Measurements from ENCODE around the gene JARID2. TPM values are rescaled to one million over a fixed set of nuclear protein-coding genes. Genes with fewer than 3 reads are reported as not detected.

Gene JARID2
- total RNA-seq, 1 donor from 2014 or later = 38.9 TPM

DNA sequence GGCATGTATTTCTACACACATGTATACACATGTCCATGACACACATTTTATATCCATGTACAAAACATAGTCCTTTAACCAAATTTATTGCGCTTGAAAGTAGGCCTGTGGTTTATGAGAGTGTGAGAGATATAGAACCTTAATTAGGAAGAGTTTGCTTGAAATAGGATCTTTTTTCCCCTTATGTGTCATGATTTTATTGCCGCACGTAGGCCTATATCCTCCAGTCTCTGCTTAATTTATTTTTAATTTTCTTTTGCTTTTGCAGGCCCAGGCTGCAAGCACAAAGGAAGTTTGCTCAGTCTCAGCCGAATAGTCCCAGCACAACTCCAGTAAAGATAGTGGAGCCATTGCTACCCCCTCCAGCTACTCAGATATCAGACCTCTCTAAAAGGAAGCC, 205.9 kb downstream of the JARID2 start:
- Histone ChIP-seq H3K79me2 (ENCODE audit: low read depth) (peaks cover 90% of the 10 kb centered on the region), H3K27ac (no peak overlapping the region), H3K4me1 (peaks cover 36% of the 10 kb centered on the region), H3K36me3 (no peaks in the 10 kb centered on the region), H3F3A (ENCODE audit: low read depth) (peaks cover 16% of the 10 kb centered on the region), H3K9me3 (ENCODE audit: low read depth) (no peaks in the 10 kb centered on the region), H3K9ac (no peak overlapping the region), H3K4me3 (no peak overlapping the region), H2AFZ (replicated peaks) (no peak overlapping the region), H4K20me1 (ENCODE audit: low read depth) (peaks cover 47% of the 10 kb centered on the region), H3K27me3 (no peaks in the 10 kb centered on the region), H3K4me2 (no peak overlapping the region)
- Mint-ChIP-seq H3K27ac (no peak overlapping the region), H3K9me3 (peaks cover 3% of the 10 kb centered on the region), H3K4me1 (peaks cover 19% of the 10 kb centered on the region), H3K4me3 (no peak overlapping the region), H3K27me3 (ENCODE audit: insufficient read depth, low read depth) (peaks cover 3% of the 10 kb centered on the region), H3K36me3 (peaks cover 33% of the 10 kb centered on the region)
- DNase-seq (ENCODE audit: low spot score) = no peak
- TF ChIP-seq CTCF (IDR thresholded peaks at IDR 0.05) = no peak
- no peak for TF ChIP-seq EZH2 (IDR thresholded peaks at IDR 0.05)
- no peak for TF ChIP-seq EZH2phosphoT487 (IDR thresholded peaks at IDR 0.05)

GRCh38 chr6:15452182-15452941, 206.5 kb downstream of the JARID2 start:
- Histone ChIP-seq H2AFZ (replicated peaks) (no peak overlapping the region), H3K9me3 (ENCODE audit: low read depth) (no peaks in the 10 kb centered on the region), H3K79me2 (ENCODE audit: low read depth) (peaks cover 90% of the 10 kb centered on the region), H4K20me1 (ENCODE audit: low read depth) (peaks cover 47% of the 10 kb centered on the region), H3F3A (ENCODE audit: low read depth) (peaks cover 12% of the 10 kb centered on the region), H3K36me3 (no peaks in the 10 kb centered on the region), H3K27ac (no peak overlapping the region), H3K4me1 (peaks cover 38% of the 10 kb centered on the region), H3K4me2 (no peak overlapping the region), H3K27me3 (no peaks in the 10 kb centered on the region), H3K4me3 (no peak overlapping the region), H3K9ac (no peak overlapping the region)
- Mint-ChIP-seq H3K4me3 (no peak overlapping the region), H3K9me3 (peaks cover 3% of the 10 kb centered on the region), H3K27me3 (ENCODE audit: insufficient read depth, low read depth) (peaks cover 5% of the 10 kb centered on the region), H3K36me3 (peaks cover 33% of the 10 kb centered on the region), H3K4me1 (peaks cover 16% of the 10 kb centered on the region), H3K27ac (no peak overlapping the region)
- TF ChIP-seq CTCF (IDR thresholded peaks at IDR 0.05) (no peak), EZH2phosphoT487 (IDR thresholded peaks at IDR 0.05) (no peak), EZH2 (IDR thresholded peaks at IDR 0.05) (no peak)
- DNase-seq (ENCODE audit: low spot score) = no peak

DNA sequence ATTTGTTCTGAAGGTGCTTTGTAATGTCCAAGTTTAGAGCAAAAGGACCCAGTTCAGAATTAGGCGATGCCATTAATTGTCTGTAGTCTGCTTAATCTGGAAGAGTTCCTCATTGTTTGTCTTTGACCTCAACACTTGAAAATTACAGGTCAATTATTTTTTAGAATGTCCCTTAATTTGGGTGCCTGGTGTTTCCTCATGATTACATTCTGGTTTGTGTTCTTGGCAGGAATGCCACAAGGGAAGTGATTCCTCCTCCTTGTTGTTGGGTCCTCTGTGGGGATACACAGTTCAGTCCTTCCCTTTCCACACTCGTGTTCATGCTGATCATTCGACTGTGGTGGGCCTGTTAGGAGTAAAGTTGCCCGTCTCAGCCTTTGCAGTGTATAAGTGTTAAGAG, 207.3 kb downstream of the JARID2 start:
- H3K36me3 ChIP-seq = no peaks in the 10 kb centered on the region
- H3K27me3 Mint-ChIP-seq (ENCODE audit: insufficient read depth, low read depth) = peaks cover 6% of the 10 kb centered on the region
- no peaks in the 10 kb centered on the region for H3K9me3 ChIP-seq (ENCODE audit: low read depth)
- no peak overlapping the region for H3K9ac ChIP-seq
- peaks cover 38% of the 10 kb centered on the region for H3K4me1 ChIP-seq
- peaks cover 11% of the 10 kb centered on the region for H3F3A ChIP-seq (ENCODE audit: low read depth)
- H3K4me1 Mint-ChIP-seq = peaks cover 14% of the 10 kb centered on the region
- no peak overlapping the region for H3K27ac ChIP-seq
- peaks cover 33% of the 10 kb centered on the region for H3K36me3 Mint-ChIP-seq
- no peak overlapping the region for H3K27ac Mint-ChIP-seq
- H3K4me3 ChIP-seq = no peak overlapping the region
- TF ChIP-seq CTCF (IDR thresholded peaks at IDR 0.05) (no peak), EZH2 (IDR thresholded peaks at IDR 0.05) (no peak), EZH2phosphoT487 (IDR thresholded peaks at IDR 0.05) (no peak)
- DNase-seq (ENCODE audit: low spot score) = no peak
- peaks cover 94% of the 10 kb centered on the region for H3K79me2 ChIP-seq (ENCODE audit: low read depth)
- no peak overlapping the region for H3K4me3 Mint-ChIP-seq
- no peak overlapping the region for H3K4me2 ChIP-seq
- no peak overlapping the region for H2AFZ ChIP-seq (replicated peaks)
- H3K27me3 ChIP-seq = no peaks in the 10 kb centered on the region
- peaks cover 48% of the 10 kb centered on the region for H4K20me1 ChIP-seq (ENCODE audit: low read depth)
- H3K9me3 Mint-ChIP-seq = peaks cover 3% of the 10 kb centered on the region
